Heart left ventricle (tissue), 16 donors: ENCODE measurements around the gene RPL38. TPM values are rescaled to one million over a fixed set of nuclear protein-coding genes. Genes with fewer than 3 reads are reported as not detected.

ENCODE experiments used
- ATAC-seq, 4 donors: fragments of 200-7000 bp; cut with Tn5 transposase; one replicate each; pipeline ENCODE4 v1.9.1; 2020 to 2022; ENCODE audit warnings: moderate library complexity in 4 of 4, mild to moderate bottlenecking in 3 of 4, moderate number of reproducible peaks in 1 of 4
- DNase-seq, 5 donors: peaks; one replicate each; pipeline ENCODE4 v3.0.0-alpha.2; 2020
- H3K27ac ChIP-seq, 12 donors: fragments of 200-600 bp; sonication (generic) in 4 of 12; one replicate each; pipeline versions ENCODE4 v1.5.0 to v1.8.0; 2016 to 2022; ENCODE audit warnings: mild to moderate bottlenecking in 2 of 12
- H3K27me3 ChIP-seq, 9 donors: fragments of 200-600 bp; sonication (generic) in 2 of 9; one replicate each; pipeline versions ENCODE4 v1.5.1 to v1.8.0; 2016 to 2022; ENCODE audit warnings: mild to moderate bottlenecking in 3 of 9
- H3K36me3 ChIP-seq, 9 donors: fragments of 200-600 bp; sonication (generic) in 2 of 9; one replicate each; pipeline versions ENCODE4 v1.5.0 to v1.8.0; 2018 to 2022; ENCODE audit warnings: mild to moderate bottlenecking in 2 of 9
- H3K4me1 ChIP-seq, 12 donors: fragments of 200-600 bp; sonication (generic) in 4 of 12; one replicate each; pipeline versions ENCODE4 v1.5.0 to v1.8.0; 2016 to 2022; ENCODE audit warnings: mild to moderate bottlenecking in 3 of 12
- H3K4me3 ChIP-seq, 12 donors: fragments of 200-600 bp; sonication (generic) in 4 of 12; one replicate each; pipeline versions ENCODE4 v1.5.0 to v1.8.0; 2017 to 2022; ENCODE audit warnings: mild to moderate bottlenecking in 9 of 12, moderate library complexity in 4 of 12
- H3K9me3 ChIP-seq, 12 donors: fragments of 200-600 bp; sonication (generic) in 4 of 12; one replicate each; pipeline versions ENCODE4 v1.5.0 to v1.8.0; 2016 to 2022; ENCODE audit warnings: mild to moderate bottlenecking in 1 of 12
- CTCF ChIP-seq, 12 donors: fragments of 200-600 bp; sonication (generic) in 4 of 12; IDR thresholded peaks; one replicate each; pipeline versions ENCODE4 v1.5.0 to v1.8.0; 2018 to 2022; ENCODE audit warnings: antibody characterized with exemption in 12 of 12, mild to moderate bottlenecking in 5 of 12
- POLR2A ChIP-seq, 2 donors: fragments of 450-650 bp; IDR thresholded peaks; one replicate each; pipeline ENCODE4 v1.6.1; 2017; ENCODE audit warnings: antibody characterized with exemption in 2 of 2, mild to moderate bottlenecking in 2 of 2, moderate library complexity in 2 of 2
- WGBS, 4 donors: extraction: QIAGEN DNeasy Blood & Tissue Kit in 2 of 4; methylation state at CpG; one replicate each; pipeline versions ENCODE4 v1.1.5 to v1.1.7; 2013 to 2018; 5-methylcytosine and 5-hydroxymethylcytosine counted together
- intact Hi-C, 10 donors: fragments of 100-400 bp; cut with DNase I; formaldehyde crosslinking; loops; one replicate each; pipeline versions ENCODE4 v1.11.1 to v1.14.2; 2022
- polyA plus RNA-seq, 2 donors: library from polyadenylated mRNA; stranded (reverse); fragments of 200-250 nt; gene quantifications; one replicate each; pipeline ENCODE4 v1.2.3, GENCODE V29; 2013
- total RNA-seq, 9 donors: library from RNA; depleted of rRNA in 2 of 9; stranded (reverse); fragments of >200 nt in 2 of 9; fragmentation: NEBNext Ultra II Directional in 3 of 9; extraction: Animal tissue kit (Norgen Biotek cat#: 25700) in 3 of 9; gene quantifications; one replicate each; pipeline versions ENCODE4 v1.1.0 to v1.2.4, GENCODE V29; 2016 to 2023
- donor health status: ischemic (EF 13 %, LVEDD 7.1; RV severe dilation, severe dysfunction).
- donor health status: healthy with polysubstance abuse.
- donor health status: DM: no; HTN: yes; CAD: no.
- donor health status: DM: no; HTN: no; CAD: no.
- donor health status: ischemic (EF 25% LVEDD 6.9; RV normal size, moderate dysfunction).
- donor health status: ischemic (EF 25% LVEDD 5.7; RV mildly dilated, moderate dysfunction).
- donor health status: healthy.
- donor health status: DM: yes; HTN: yes; CAD: no.
- donor health status: ischemic (EF 35%, LVEDD 5.7; RV mildly dilated, moderate dysfunction).
- donor health status: nonischemic (EF 11% LVEDD 7.7; RV severe dilation, severe dysfunction).
- donor health status: DM: yes; HTN: yes; CAD: no.
- donor health status: PGD.
- donor health status: ischemic (EF 29% LVEDD 5.4; RV normal size, mild dysfunction).
- donor health status: nonischemic (EF 23%, LVEDD 6.1; RV moderate dilation, normal function).

RPL38 gene
- total and polyA plus RNA-seq, 11 donors, result 244 to 1,830 (median 740) TPM

DNA sequence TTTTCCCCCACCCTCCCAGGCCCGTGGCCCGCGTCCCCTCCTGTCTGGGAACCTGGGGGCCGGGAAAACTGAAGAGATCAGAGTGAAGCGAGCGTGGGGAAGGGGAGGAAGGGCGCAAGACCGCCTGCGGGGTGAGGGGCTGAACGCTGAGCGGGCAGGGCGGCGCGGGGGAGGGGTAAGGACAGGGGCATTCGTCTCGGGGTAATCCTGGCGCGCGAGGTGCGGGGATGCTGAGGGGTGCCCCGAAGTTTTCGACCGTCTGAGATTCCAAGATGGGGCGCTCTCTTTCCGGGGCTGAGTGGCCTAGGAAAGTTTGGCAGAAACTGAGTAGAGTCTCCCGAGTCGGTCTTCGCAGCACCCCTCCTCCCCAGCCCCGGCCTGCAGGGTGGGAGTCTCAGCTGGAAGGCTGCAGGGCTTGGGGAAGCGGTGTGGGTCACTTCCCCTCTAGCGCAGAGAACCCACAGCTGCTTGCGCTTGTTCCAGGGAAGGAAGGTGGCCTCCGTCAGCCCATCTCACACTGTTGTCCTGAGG lies 10.4 kb downstream of the RPL38 start:
- Histone ChIP-seq H3K9me3 (no peaks in the 10 kb centered on the region), H3K4me3 (peak overlapping the region; percentile 43 to 75 (median 64)), H3K36me3 (peaks cover 0 to 25% (median 15%) of the 10 kb centered on the region in 9 donors), H3K27me3 (no peaks in the 10 kb centered on the region), H3K4me1 (peaks cover 0 to 78% (median 45%) of the 10 kb centered on the region in 12 donors), H3K27ac (peak overlapping the region; percentile 23 to 90 (median 84))
- DNase-seq, result peak in 4 of 5 donors; percentile 49 to 65 (median 60)
- no peak for TF ChIP-seq POLR2A (IDR thresholded peaks at IDR 0.05)
- no peak for TF ChIP-seq CTCF (IDR thresholded peaks at IDR 0.05)
- intact Hi-C loops, result loop anchor here in 8 of 10 donors (2.0 to 10.0 kb wide), 11 partner anchors 23 to 241 kb away; partner anchors contain the start of genes BTBD17 (in 3 of the 8) and GPR142 (in 2 of the 8)
- WGBS, 4 donors, result 0 to 5% (median 3%) methylated on average over 8 to 33 of the region's 33 CpGs
- ATAC-seq, result peak; percentile 3 to 33 (median 6)

DNA sequence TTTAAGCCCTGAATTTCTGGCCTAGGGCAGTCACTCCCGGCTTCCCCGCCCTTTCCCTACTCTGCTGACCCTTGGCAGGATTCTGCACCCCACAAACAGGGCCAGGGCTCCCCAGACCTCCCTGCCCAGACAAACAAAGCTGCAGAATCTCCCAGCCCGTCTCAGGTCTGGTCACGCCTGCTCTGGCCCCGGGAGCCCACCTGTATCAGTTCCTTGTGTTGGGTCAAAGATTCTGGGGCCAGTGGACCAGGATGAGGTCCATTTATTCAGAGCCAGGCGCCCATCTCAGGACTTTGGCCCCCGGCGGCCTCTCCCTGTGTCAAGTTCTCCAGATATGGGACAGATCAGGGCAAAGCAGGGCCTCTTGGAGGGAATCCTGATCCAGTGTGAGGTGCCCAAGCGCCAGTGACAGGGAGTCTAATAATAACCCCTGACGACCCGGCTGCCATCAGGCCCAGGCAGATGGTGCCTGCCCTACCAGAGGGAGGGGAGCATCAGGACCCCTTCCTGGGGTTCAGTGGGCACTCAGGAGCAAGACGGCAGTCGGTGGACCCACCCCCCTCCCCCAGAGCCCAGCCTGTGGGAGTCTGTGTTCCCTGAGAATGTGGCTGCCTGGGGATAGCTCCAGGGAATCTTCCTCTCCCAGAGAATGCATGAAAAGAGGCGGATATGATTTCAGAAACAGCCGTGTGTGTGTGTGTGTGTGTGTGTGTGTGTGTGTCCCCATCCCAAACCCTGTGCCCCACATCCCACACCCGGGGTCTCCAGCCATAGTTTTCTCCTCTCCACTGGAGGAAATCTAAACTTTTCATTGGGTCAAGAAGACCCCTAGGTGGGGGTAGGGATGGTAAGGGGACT lies 11.2 kb downstream of the RPL38 start:
- DNase-seq (peak in 4 of 5 donors; percentile 44 to 75 (median 63)), ATAC-seq (peak; percentile 47 to 72 (median 54))
- intact Hi-C loops, result loop anchor here in 9 of 10 donors (2.0 to 10.0 kb wide), 10 partner anchors 22 to 240 kb away; partner anchors contain the start of genes BTBD17 (in 4 of the 9) and GPR142 (in 2 of the 9)
- no peaks in the 10 kb centered on the region for H3K9me3 ChIP-seq
- no peaks in the 10 kb centered on the region for H3K27me3 ChIP-seq
- H3K36me3 ChIP-seq, result peaks cover 0 to 17% (median 7%) of the 10 kb centered on the region in 9 donors
- H3K4me3 ChIP-seq, result peak overlapping the region; percentile 43 to 75 (median 64)
- 22 to 51% (median 36%) methylated on average over 10 to 16 of the region's 16 CpGs for WGBS, 4 donors
- TF ChIP-seq CTCF (IDR thresholded peaks at IDR 0.05) (no peak), POLR2A (IDR thresholded peaks at IDR 0.05) (no peak)
- H3K4me1 ChIP-seq, result peaks cover 0 to 78% (median 45%) of the 10 kb centered on the region in 12 donors
- H3K27ac ChIP-seq, result peak overlapping the region; percentile 23 to 90 (median 84)

DNA sequence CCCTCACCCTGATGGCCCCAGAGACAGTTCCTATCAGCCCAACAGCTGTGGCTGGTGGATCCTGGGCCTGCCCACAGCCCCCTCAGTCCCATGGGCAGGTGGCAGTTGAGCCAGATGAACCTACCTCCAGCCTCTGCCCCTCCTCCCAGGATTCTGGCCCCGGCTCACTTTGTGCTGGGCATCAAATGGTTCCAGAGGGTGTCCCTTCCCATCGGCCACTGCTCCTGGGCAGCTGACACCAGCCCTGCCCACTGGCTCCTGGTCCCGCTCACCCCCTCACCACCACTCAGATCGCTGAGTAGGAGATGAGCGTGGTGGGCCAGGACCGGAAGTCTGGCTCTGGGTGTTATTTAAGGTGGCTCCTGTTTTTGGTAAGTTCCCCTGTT lies 11.9 kb downstream of the RPL38 start:
- ATAC-seq (peak; percentile 48 to 61 (median 49)), DNase-seq (peak in 4 of 5 donors; percentile 59 to 81 (median 70))
- peaks cover 0 to 10% (median under 1%) of the 10 kb centered on the region in 9 donors for H3K36me3 ChIP-seq
- H3K9me3 ChIP-seq, result no peaks in the 10 kb centered on the region
- peaks cover 0 to 73% (median 42%) of the 10 kb centered on the region in 12 donors for H3K4me1 ChIP-seq
- H3K4me3 ChIP-seq, result peak overlapping the region in 11 of 12 donors; percentile 20 to 74 (median 64)
- 29 to 50% (median 45%) methylated on average over 4 to 6 of the region's 6 CpGs for WGBS, 4 donors
- intact Hi-C loops, result loop anchor here in 6 of 10 donors (2.0 to 10.0 kb wide), 7 partner anchors 21 to 239 kb away; partner anchors contain the start of genes BTBD17 (in 2 of the 6) and GPR142 (in 1 of the 6)
- peak overlapping the region in 10 of 12 donors; percentile 72 to 90 (median 84) for H3K27ac ChIP-seq
- TF ChIP-seq POLR2A (IDR thresholded peaks at IDR 0.05) (peak in 1 of 2 donors; percentile 11), CTCF (IDR thresholded peaks at IDR 0.05) (no peak)
- no peaks in the 10 kb centered on the region for H3K27me3 ChIP-seq
